Esophagus (tissue), 2 donors: Measurements from ENCODE around the gene CEP70. TPM values are rescaled to one million over a fixed set of nuclear protein-coding genes. Genes with fewer than 3 reads are reported as not detected.
A peak's percentile ranks its signal among the peaks of the same experiment; 100 is the strongest.

Experiments
- H3K27ac ChIP-seq, 2 donors: one replicate each; pipeline ENCODE4 v1.5.1; 2013; ENCODE audit warnings: low read depth in 2 of 2, mild to moderate bottlenecking in 2 of 2, inconsistent platforms in 1 of 2, low read length in 1 of 2, moderate library complexity in 1 of 2
- H3K27me3 ChIP-seq, 2 donors: one replicate each; pipeline ENCODE4 v1.6.1; 2013; ENCODE audit warnings: low read length in 2 of 2, control low read depth in 1 of 2, mild to moderate bottlenecking in 1 of 2; ENCODE audit not compliant: insufficient read depth in 2 of 2, control insufficient read depth in 1 of 2
- H3K36me3 ChIP-seq, 2 donors: one replicate each; pipeline ENCODE4 v1.6.1; 2013; ENCODE audit warnings: low read length in 1 of 2; ENCODE audit not compliant: control insufficient read depth in 2 of 2, insufficient read depth in 2 of 2
- H3K4me1 ChIP-seq, 2 donors: one replicate each; pipeline ENCODE4 v1.6.1; 2013; ENCODE audit warnings: low read length in 1 of 2; ENCODE audit not compliant: control insufficient read depth in 2 of 2, insufficient read depth in 2 of 2
- H3K4me3 ChIP-seq, 2 donors: one replicate each; pipeline ENCODE4 v1.5.1; 2013; ENCODE audit warnings: low read length in 2 of 2, mild to moderate bottlenecking in 2 of 2, low read depth in 1 of 2, moderate library complexity in 1 of 2
- H3K9me3 ChIP-seq, 2 donors: one replicate each; pipeline ENCODE4 v1.6.1; 2013; ENCODE audit warnings: mild to moderate bottlenecking in 2 of 2, low read depth in 1 of 2, low read length in 1 of 2, moderate library complexity in 1 of 2; ENCODE audit not compliant: control insufficient read depth in 2 of 2, insufficient read depth in 1 of 2
- WGBS, 2 donors: extraction: QIAGEN DNeasy Blood & Tissue Kit; methylation state at CpG; one replicate each; pipeline ENCODE4 v1.1.7; 2013; 5-methylcytosine and 5-hydroxymethylcytosine counted together
- polyA plus RNA-seq, 2 donors: library from polyadenylated mRNA; stranded (reverse); fragments of 200-250 nt; gene quantifications; one replicate each; pipeline ENCODE4 v1.2.3, GENCODE V29; 2013
- donor health status: healthy with polysubstance abuse.
- donor health status: Bipolar disorder and iron deficiency.

Gene CEP70, protein sequence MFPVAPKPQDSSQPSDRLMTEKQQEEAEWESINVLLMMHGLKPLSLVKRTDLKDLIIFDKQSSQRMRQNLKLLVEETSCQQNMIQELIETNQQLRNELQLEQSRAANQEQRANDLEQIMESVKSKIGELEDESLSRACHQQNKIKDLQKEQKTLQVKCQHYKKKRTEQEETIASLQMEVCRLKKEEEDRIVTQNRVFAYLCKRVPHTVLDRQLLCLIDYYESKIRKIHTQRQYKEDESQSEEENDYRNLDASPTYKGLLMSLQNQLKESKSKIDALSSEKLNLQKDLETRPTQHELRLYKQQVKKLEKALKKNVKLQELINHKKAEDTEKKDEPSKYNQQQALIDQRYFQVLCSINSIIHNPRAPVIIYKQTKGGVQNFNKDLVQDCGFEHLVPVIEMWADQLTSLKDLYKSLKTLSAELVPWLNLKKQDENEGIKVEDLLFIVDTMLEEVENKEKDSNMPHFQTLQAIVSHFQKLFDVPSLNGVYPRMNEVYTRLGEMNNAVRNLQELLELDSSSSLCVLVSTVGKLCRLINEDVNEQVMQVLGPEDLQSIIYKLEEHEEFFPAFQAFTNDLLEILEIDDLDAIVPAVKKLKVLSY
- 1 to 10 TPM; 7.2 to 8.3 TPM for polyA plus RNA-seq

GRCh38 chr3:138594150-138594934, at the start of gene CEP70:
CEP70 (minus strand) TSS chr3:138594260; CDS start chr3:138572927, 21,333 bp downstream.
- peaks cover 0 to 3% of the 10 kb centered on the region in 2 donors for H3K9me3 ChIP-seq
- peak within 1 kb of the TSS; percentile 78 to 80 for H3K4me3 ChIP-seq
- 0% methylated on average over 48 to 52 of the region's 52 CpGs for WGBS, 2 donors
- H3K4me1 ChIP-seq = peaks cover 0 to 2% of the 10 kb centered on the region in 2 donors
- H3K27me3 ChIP-seq = no peaks in the 10 kb centered on the region
- H3K27ac ChIP-seq = peak within 1 kb of the TSS; percentile 98 to 99
- no peaks in the 10 kb centered on the region for H3K36me3 ChIP-seq

DNA sequence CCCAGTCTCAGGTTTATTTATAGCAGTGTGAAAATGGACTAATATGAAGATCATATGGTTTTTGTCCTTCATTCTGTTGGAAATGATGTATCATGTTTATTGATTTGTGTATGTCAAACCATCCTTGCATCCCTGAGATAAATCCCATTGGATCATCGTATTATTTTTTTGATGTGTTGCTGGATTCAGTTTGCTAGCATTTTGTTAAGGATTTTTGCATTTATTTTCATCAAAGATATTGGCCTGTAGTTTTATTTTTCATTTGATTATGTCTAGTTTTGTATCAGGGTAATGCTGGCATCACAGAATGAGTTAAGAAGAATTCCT, 48.8 kb upstream of the CEP70 start:
- Histone ChIP-seq H3K27me3 (no peaks in the 10 kb centered on the region), H3K4me1 (no peaks in the 10 kb centered on the region), H3K9me3 (peaks cover 0 to 7% of the 10 kb centered on the region in 2 donors), H3K36me3 (no peaks in the 10 kb centered on the region), H3K4me3 (no peak overlapping the region), H3K27ac (no peak overlapping the region)
- 96 to 100% methylated on average over 1 of the region's 1 CpG for WGBS, 2 donors

- 77 to 86% methylated on average over 4 of the region's 4 CpGs for WGBS, 2 donors
- Histone ChIP-seq H3K36me3 (no peaks in the 10 kb centered on the region), H3K27ac (no peak overlapping the region), H3K4me1 (no peaks in the 10 kb centered on the region), H3K4me3 (no peak overlapping the region), H3K9me3 (peaks cover 0 to 7% of the 10 kb centered on the region in 2 donors), H3K27me3 (no peaks in the 10 kb centered on the region)
These were observed 48.3 kb upstream of the CEP70 start for GRCh38 chr3:138642226-138642926.

DNA sequence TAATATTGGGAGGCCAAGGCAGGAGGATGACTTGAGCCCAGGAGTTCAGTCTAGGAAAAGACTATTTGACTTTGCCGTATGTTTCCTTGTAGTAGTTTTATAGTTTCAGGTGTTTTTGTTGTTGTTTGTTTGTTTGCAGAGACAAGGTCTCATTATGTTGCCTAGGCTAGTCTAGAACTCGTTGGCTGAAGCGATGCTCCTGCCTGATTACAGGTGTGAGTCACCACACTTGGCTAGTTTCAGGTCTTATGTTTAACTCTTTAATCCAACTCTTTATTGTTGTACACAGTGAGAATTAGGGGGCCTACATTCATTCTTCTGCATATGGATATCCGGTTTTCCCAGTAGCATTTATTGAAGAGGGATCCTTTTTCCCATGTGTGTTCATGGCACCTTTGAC, 46.5 kb upstream of the CEP70 start:
- Histone ChIP-seq H3K9me3 (peaks cover 0 to 7% of the 10 kb centered on the region in 2 donors), H3K27me3 (no peaks in the 10 kb centered on the region), H3K4me1 (no peaks in the 10 kb centered on the region), H3K36me3 (no peaks in the 10 kb centered on the region), H3K27ac (no peak overlapping the region), H3K4me3 (no peak overlapping the region)
- 62 to 67% methylated on average over 4 of the region's 4 CpGs for WGBS, 2 donors

DNA sequence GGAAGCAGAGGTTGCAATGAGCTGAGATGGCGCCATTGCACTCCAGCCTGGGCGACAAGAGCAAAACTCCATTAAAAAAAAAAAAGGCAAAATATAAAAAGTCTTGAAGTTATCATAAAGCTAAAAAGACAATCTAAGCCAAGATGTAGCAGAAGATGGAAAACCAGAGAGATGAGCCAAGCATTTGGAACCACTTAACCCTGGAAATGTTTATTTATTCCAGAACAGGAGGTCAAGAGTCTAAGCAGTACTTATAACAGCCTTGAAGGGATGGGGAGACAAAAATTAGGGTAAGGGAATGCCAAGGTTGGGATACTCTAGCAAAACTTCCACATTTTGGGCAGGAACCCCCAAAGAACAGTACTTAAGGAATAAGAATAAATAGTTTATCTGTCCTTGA, 44.6 kb upstream of the CEP70 start:
- 74 to 81% methylated on average over 2 of the region's 2 CpGs for WGBS, 2 donors
- H3K4me3 ChIP-seq = no peak overlapping the region

DNA sequence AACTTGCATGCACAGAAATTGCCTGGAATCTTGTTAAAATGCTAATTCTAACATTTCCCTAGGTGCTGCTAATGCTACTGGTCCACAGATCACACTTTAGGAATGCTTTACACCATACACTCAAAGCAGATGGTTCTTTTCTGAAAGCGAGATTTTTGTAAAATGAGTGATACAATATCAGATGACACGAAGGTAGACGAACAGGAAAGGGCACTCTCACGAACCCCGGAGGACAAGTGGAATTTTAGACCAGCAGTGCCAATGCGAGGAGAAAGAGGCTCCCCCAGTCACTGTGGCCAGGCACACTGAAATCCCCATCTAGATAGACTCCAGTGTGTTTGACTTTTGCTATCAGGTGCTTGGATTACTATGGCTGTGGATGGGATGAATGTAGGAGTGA, 35.5 kb upstream of the CEP70 start:
- Histone ChIP-seq H3K36me3 (no peaks in the 10 kb centered on the region), H3K4me3 (no peak overlapping the region), H3K4me1 (no peaks in the 10 kb centered on the region), H3K9me3 (no peaks in the 10 kb centered on the region), H3K27me3 (no peaks in the 10 kb centered on the region), H3K27ac (no peak overlapping the region)
- 80 to 81% methylated on average over 6 of the region's 6 CpGs for WGBS, 2 donors

More for the DNA sequence above, 44.6 kb upstream of the CEP70 start:
- Histone ChIP-seq H3K36me3 (no peaks in the 10 kb centered on the region), H3K27ac (no peak overlapping the region), H3K9me3 (peaks cover 0 to 3% of the 10 kb centered on the region in 2 donors), H3K4me1 (no peaks in the 10 kb centered on the region), H3K27me3 (no peaks in the 10 kb centered on the region)

- Histone ChIP-seq H3K27ac (no peak overlapping the region), H3K36me3 (no peaks in the 10 kb centered on the region), H3K27me3 (no peaks in the 10 kb centered on the region), H3K9me3 (no peaks in the 10 kb centered on the region), H3K4me1 (no peaks in the 10 kb centered on the region), H3K4me3 (no peak overlapping the region)
- 56 to 75% methylated on average over 3 of the region's 3 CpGs for WGBS, 2 donors
These were observed 31.8 kb upstream of the CEP70 start for GRCh38 chr3:138625707-138626365.

GRCh38 chr3:138624518-138624917, 30.5 kb upstream of the CEP70 start:
- Histone ChIP-seq H3K27me3 (no peaks in the 10 kb centered on the region), H3K27ac (no peak overlapping the region), H3K4me3 (no peak overlapping the region), H3K4me1 (no peaks in the 10 kb centered on the region), H3K36me3 (no peaks in the 10 kb centered on the region), H3K9me3 (no peaks in the 10 kb centered on the region)

GRCh38 chr3:138620431-138620830, 26.4 kb upstream of the CEP70 start:
- Histone ChIP-seq H3K36me3 (no peaks in the 10 kb centered on the region), H3K4me3 (no peak overlapping the region), H3K4me1 (no peaks in the 10 kb centered on the region), H3K27me3 (no peaks in the 10 kb centered on the region), H3K27ac (no peak overlapping the region), H3K9me3 (no peaks in the 10 kb centered on the region)
- 91 to 95% methylated on average over 4 of the region's 4 CpGs for WGBS, 2 donors
